ENCODE data around the gene HS3ST5.

- TF ChIP-seq POLR2A (IDR thresholded peaks at IDR 0.05; ENCODE audit: borderline replicate concordance, extremely low read depth, insufficient read depth, insufficient read length) (no peak), FOSL1 (IDR thresholded peaks at IDR 0.05; ENCODE audit: low read depth) (no peak), CTCF (IDR thresholded peaks at IDR 0.05 in 2 of 3, conservative IDR thresholded peaks at IDR 0.05 in 1 of 3; ENCODE audit: borderline replicate concordance in 1 of 3, insufficient read depth in 1 of 3, low read depth in 2 of 3, low read length in 2 of 3) (no peak), YY1 (IDR thresholded peaks at IDR 0.05; ENCODE audit: extremely low read depth, insufficient replicate concordance, low read depth, low read length) (no peak), EZH2phosphoT487 (IDR thresholded peaks at IDR 0.05; ENCODE audit: borderline replicate concordance) (no peak), MAX (IDR thresholded peaks at IDR 0.05) (no peak), CEBPB (IDR thresholded peaks at IDR 0.05; ENCODE audit: low read depth) (no peak), EZH2 (IDR thresholded peaks at IDR 0.05) (no peak), ELF1 (IDR thresholded peaks at IDR 0.05; ENCODE audit: borderline replicate concordance, low read depth) (no peak), POLR2AphosphoS5 (IDR thresholded peaks at IDR 0.05; ENCODE audit: low read depth, low read length) (no peak), TCF7L2 (IDR thresholded peaks at IDR 0.05; ENCODE audit: borderline replicate concordance, extremely low read depth, insufficient read depth, insufficient read length) (no peak), SRF (IDR thresholded peaks at IDR 0.05; ENCODE audit: low read depth) (no peak), RAD21 (IDR thresholded peaks at IDR 0.05; ENCODE audit: low read depth) (no peak)
- TF ChIP-seq, protein P1, sequence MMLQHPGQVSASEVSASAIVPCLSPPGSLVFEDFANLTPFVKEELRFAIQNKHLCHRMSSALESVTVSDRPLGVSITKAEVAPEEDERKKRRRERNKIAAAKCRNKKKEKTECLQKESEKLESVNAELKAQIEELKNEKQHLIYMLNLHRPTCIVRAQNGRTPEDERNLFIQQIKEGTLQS (IDR thresholded peaks at IDR 0.05), result no peak
Measured at GRCh38 chr6:114119056-114119455, 223.8 kb downstream of the HS3ST5 start.

Data from HCT116 (cell line).